Adipose tissue (tissue), 3 donors: ENCODE results near the gene FAM227B. TPM values are rescaled to one million over a fixed set of nuclear protein-coding genes. Genes with fewer than 3 reads are reported as not detected.

ENCODE experiments used
- H3K27ac ChIP-seq: one replicate; pipeline ENCODE4 v1.5.1; 2013; ENCODE audit warnings: low read depth, low read length
- WGBS, 3 donors: extraction: QIAGEN DNeasy Blood & Tissue Kit; methylation state at CpG; one replicate each; pipeline ENCODE4 v1.1.7; 2013; 5-methylcytosine and 5-hydroxymethylcytosine counted together
- polyA plus RNA-seq, 3 donors: library from polyadenylated mRNA; stranded (reverse); fragments of 200-250 nt; gene quantifications; one replicate each; pipeline ENCODE4 v1.2.3, GENCODE V29; 2013
- donor health status: healthy with polysubstance abuse.
- donor health status: Bipolar disorder and iron deficiency.
- donor health status: healthy.

FAM227B gene
- polyA plus RNA-seq, 3 donors, result 0.55 to 3.7 (median 2.2) TPM

DNA sequence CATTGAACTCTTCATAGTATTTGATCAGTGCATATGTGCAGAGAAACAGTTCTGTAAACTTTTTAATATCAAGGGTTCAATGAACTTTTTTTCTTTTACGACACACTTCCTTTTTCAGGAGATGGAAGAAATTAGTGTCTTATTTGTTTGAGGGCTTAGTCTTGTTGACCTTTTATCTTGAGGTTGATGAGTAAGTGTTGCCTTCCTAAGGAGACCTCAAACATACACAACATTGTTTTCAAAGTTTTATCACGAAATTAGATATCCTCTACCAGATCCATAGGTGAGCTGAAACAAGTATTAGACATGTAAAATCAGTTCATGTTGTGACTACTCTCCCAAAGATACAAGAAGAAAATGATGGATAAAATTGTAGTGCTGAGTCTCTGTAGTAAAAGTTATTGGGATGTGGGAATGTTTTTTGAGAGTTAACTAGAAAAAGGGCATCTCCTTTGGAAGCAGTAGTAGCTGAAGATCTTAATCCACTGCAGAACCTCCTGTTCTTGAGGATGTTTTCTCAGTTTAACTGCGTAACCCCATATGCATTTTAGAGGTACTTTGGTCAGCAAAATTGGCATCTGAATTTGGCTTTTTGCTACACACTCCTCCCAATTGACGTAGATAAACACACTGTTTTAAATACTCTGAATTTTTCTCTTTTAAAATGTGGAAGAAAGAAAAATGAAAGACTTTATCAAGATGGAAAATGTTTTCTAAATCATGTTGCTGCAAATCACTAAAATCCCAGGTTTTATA is 333.8 kb downstream of the FAM227B start:
- WGBS, 3 donors, result 76 to 86% (median 82%) methylated on average over 4 of the region's 4 CpGs
- H3K27ac ChIP-seq, result no peak overlapping the region

DNA sequence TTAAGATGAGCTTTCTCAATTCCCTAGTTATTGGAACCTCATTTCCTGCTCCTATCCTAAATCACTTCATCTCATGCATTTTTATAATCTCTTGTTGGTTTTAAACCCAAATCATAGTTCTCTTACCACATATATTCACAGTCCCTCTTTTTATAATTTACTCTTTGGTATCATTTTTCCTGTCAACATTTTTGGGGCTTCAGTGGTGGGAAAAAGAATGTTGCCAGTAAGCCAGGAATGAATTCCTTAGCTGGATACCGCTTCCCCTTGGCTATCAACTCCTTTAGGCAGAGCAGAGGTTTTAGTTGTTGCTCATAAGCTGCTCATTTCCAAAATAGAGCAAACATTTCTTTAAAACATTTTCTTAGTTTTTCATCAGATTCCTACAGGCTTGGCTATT is 338.3 kb downstream of the FAM227B start:
- WGBS, 3 donors, result 88 to 100% (median 97%) methylated on average over 1 of the region's 1 CpG
- H3K27ac ChIP-seq, result no peak overlapping the region

DNA sequence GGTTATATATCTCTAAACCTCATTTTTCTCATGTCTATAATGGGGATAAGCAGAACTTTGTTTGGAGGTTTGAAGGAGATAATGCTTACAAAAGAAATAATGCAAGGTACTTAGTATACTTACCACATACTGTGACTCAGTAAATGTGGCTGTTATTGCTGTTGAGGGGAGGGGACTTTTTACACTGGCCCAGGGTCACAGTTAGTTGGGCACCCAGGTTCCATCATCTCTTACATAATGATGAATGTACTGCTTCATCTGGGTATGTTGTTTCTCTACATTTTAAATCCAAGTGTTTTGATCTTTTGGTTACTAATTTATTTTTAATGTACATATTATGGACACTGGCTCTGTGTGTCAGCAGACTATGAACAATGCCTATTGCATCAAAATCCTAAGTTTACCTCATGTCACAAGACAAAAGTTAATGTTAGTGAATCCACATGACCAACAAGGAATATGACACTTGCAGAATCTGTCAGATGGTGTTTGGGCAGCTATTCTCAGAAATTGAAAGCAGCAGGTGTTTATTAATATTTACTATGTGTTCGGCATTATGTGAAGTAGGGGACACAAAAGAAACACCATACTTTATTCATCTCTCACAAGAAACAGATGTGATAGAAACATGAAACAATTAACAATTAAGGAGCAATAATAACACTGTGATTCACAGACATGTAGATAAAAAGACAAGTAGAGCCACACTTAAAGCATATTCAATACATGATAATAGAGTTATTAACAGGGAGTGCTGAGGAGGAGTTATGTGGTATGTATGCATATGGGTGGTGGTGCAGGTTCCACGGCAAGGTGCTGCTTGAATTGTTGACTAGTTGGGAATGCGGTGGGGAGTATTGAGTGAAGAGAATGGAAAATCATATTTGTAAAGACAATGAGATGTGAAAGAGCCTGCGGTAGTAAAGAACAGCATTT is 340.8 kb downstream of the FAM227B start:
- no peak overlapping the region for H3K27ac ChIP-seq
- 98% methylated on average over 4 of the region's 4 CpGs for WGBS, 3 donors

DNA sequence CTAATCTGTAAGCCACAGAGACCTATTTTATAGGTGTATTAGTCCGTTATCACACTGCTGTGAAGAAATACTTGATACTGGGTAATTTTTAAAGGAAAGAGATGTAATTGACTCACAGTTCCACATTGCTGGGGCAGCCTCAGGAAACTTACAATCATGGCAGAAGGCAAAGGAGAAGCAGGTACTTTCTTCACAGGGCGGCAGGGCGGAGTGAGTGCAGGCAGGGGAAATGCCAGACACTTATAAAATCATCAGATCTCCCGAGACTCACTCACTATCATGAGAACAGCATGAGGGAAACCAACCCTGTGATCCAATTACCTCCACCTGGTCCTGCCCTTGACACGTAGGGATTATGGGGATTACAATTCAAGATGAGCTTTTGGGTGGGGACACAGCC is 341.9 kb downstream of the FAM227B start:
- 89 to 95% (median 92%) methylated on average over 5 of the region's 5 CpGs for WGBS, 3 donors
- H3K27ac ChIP-seq, result no peak overlapping the region

Other genes starting within 250 kb of the FAM227B start
- gene FGF7, start 197.6 kb downstream of the FAM227B start, polyA plus RNA-seq, result 100 to 1,000 TPM in 1 of 3 donors, 10 to 100 TPM in 1, 1 to 10 TPM in 1; 3.1 to 117 (median 82.1) TPM
- gene DTWD1, start 230 bp upstream of the FAM227B start, polyA plus RNA-seq, result 10 to 100 TPM; 25.0 to 41.7 (median 32.5) TPM